OCI-LY7 (cell line): ENCODE measurements around the gene MAN1C1. TPM values are rescaled to one million over a fixed set of nuclear protein-coding genes. Genes with fewer than 3 reads are reported as not detected.

Source experiments
- BruUV-seq: library from RNA; stranded (reverse); fragments of 400-500 nt; replicated peaks from 2 replicates; lab custom pipeline; 2021; lab: Mats Ljungman, UMichigan
- CTCF ChIA-PET: fragments of 300-600 bp; sonication (Branson Sonifier 250); formaldehyde crosslinking; loops from one replicate; lab custom pipeline; 2022; ENCODE audit warnings: antibody characterized with exemption; ENCODE audit not compliant: unreplicated experiment; lab: Charles Lee
- POLR2A ChIA-PET: fragments of 300-600 bp; sonication (Branson Sonifier 250); formaldehyde crosslinking; loops from one replicate; lab custom pipeline; 2022; ENCODE audit warnings: antibody characterized with exemption; lab: Charles Lee
- DNase-seq: peaks from one replicate; pipeline ENCODE4 v3.0.0-alpha.2; 2015; ENCODE audit warnings: low spot score
- H2AFZ ChIP-seq: fragments of 200-600 bp; sonication (generic), shearing (Covaris generic); 2 replicates; pipeline ENCODE4 v1.6.1; 2014; ENCODE audit warnings: mild to moderate bottlenecking, antibody characterized with exemption, low read length, moderate library complexity
- H3K27ac ChIP-seq: fragments of 200-600 bp; sonication (generic); 2 replicates; pipeline ENCODE4 v1.5.1; 2014; ENCODE audit warnings: mixed run types, low read depth, mild to moderate bottlenecking, moderate library complexity, low read length, inconsistent platforms; ENCODE audit not compliant: poor library complexity, severe bottlenecking
- H3K36me3 ChIP-seq: fragments of 200-600 bp; sonication (generic); 2 replicates; pipeline ENCODE4 v1.6.1; 2014; ENCODE audit warnings: mild to moderate bottlenecking, antibody characterized with exemption, low read length, moderate library complexity, mixed read lengths; ENCODE audit not compliant: insufficient read depth
- H3K4me1 ChIP-seq: fragments of 200-600 bp; sonication (generic); 2 replicates; pipeline ENCODE4 v1.5.1; 2014; ENCODE audit warnings: mild to moderate bottlenecking, low read length; ENCODE audit not compliant: insufficient read depth, poor library complexity, severe bottlenecking
- H3K4me2 ChIP-seq: fragments of 200-600 bp; sonication (generic); 2 replicates; pipeline ENCODE4 v1.6.1; 2014; ENCODE audit warnings: mild to moderate bottlenecking, low read length
- H3K4me3 ChIP-seq: fragments of 200-600 bp; sonication (generic); 2 replicates; pipeline ENCODE4 v1.5.1; 2014; ENCODE audit warnings: mild to moderate bottlenecking, low read depth, low read length; ENCODE audit not compliant: poor library complexity, severe bottlenecking
- H3K79me2 ChIP-seq: fragments of 200-600 bp; sonication (generic); 2 replicates; pipeline ENCODE4 v1.6.1; 2016; ENCODE audit warnings: low read depth, mild to moderate bottlenecking, low read length, moderate library complexity, mixed read lengths; ENCODE audit not compliant: insufficient read depth
- H3K9me2 ChIP-seq: fragments of 200-600 bp; sonication (generic); 2 replicates; pipeline ENCODE4 v1.6.1; 2016; ENCODE audit warnings: mild to moderate bottlenecking, low read length, mixed read lengths; ENCODE audit not compliant: insufficient read depth
- H3K9me3 ChIP-seq: fragments of 200-600 bp; sonication (generic); 2 replicates; pipeline ENCODE4 v1.6.1; 2014; ENCODE audit warnings: mild to moderate bottlenecking, mixed run types, low read length, mixed read lengths
- H4K20me1 ChIP-seq: fragments of 200-600 bp; sonication (generic); 2 replicates; pipeline ENCODE4 v1.6.1; 2014; ENCODE audit warnings: mild to moderate bottlenecking, antibody characterized with exemption, low read length, moderate library complexity, mixed read lengths; ENCODE audit not compliant: insufficient read depth
- EZH2phosphoT487 ChIP-seq: fragments of 200-600 bp; sonication (generic); IDR thresholded peaks from 2 replicates; pipeline ENCODE4 v1.6.1; 2018; ENCODE audit warnings: low read depth, borderline replicate concordance, mild to moderate bottlenecking, mixed run types, antibody characterized with exemption, low read length, moderate library complexity, mixed read lengths
- intact Hi-C: fragments of 100-400 bp; cut with micrococcal nuclease; formaldehyde crosslinking; loops from one replicate; pipeline ENCODE4 v1.10.0; 2022; ENCODE audit not compliant: unreplicated experiment
- total RNA-seq, 2 experiments: library from RNA; depleted of rRNA in 1 of 2; stranded (reverse); fragments of >200 nt in 1 of 2; shearing (Covaris generic) in 1 of 2; gene quantifications; 2 replicates each; pipeline ENCODE4 v1.2.3, GENCODE V29; 2014 to 2022
- TF ChIP-seq, protein P1 (sequence below): fragments of 200-600 bp; sonication (generic); conservative IDR thresholded peaks from 2 replicates; pipeline ENCODE4 v1.5.1; 2014; ENCODE audit warnings: mild to moderate bottlenecking, antibody characterized with exemption, low read length, moderate library complexity, mixed read lengths

MAN1C1 gene
- total RNA-seq, 2 experiments from 2014 or later = 3.0 to 4.9 TPM

DNA sequence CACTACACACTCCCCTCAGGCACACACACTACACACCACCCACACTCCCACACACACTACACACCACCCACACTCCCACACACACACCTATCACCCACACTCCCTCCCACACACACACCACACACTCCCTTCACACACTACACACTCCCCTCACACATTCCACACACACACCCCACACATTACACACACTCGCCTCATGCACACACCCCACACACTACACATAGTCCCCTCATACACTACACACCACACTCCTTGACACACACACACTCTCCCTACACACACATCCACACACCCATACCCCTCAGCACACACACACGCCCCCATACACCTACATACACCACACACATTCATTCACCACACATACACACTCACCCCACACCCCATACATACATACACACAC is 152.4 kb downstream of the MAN1C1 start:
- Histone ChIP-seq H3K79me2 (no peaks in the 10 kb centered on the region), H3K9me2 (no peaks in the 10 kb centered on the region), H3K36me3 (no peaks in the 10 kb centered on the region), H3K4me1 (peaks cover 16% of the 10 kb centered on the region), H3K4me2 (no peak overlapping the region), H2AFZ (no peak overlapping the region), H4K20me1 (no peaks in the 10 kb centered on the region), H3K9me3 (no peaks in the 10 kb centered on the region), H3K4me3 (no peak overlapping the region), H3K27ac (no peak overlapping the region)
- TF ChIP-seq, protein P1, sequence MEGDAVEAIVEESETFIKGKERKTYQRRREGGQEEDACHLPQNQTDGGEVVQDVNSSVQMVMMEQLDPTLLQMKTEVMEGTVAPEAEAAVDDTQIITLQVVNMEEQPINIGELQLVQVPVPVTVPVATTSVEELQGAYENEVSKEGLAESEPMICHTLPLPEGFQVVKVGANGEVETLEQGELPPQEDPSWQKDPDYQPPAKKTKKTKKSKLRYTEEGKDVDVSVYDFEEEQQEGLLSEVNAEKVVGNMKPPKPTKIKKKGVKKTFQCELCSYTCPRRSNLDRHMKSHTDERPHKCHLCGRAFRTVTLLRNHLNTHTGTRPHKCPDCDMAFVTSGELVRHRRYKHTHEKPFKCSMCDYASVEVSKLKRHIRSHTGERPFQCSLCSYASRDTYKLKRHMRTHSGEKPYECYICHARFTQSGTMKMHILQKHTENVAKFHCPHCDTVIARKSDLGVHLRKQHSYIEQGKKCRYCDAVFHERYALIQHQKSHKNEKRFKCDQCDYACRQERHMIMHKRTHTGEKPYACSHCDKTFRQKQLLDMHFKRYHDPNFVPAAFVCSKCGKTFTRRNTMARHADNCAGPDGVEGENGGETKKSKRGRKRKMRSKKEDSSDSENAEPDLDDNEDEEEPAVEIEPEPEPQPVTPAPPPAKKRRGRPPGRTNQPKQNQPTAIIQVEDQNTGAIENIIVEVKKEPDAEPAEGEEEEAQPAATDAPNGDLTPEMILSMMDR = no peak
- TF ChIP-seq EZH2phosphoT487 = no peak
- intact Hi-C loops = no loop called here
- no TSS peak for BruUV-seq
- CTCF ChIA-PET = no interaction called here
- POLR2A ChIA-PET = no interaction called here
- no peak for DNase-seq

DNA sequence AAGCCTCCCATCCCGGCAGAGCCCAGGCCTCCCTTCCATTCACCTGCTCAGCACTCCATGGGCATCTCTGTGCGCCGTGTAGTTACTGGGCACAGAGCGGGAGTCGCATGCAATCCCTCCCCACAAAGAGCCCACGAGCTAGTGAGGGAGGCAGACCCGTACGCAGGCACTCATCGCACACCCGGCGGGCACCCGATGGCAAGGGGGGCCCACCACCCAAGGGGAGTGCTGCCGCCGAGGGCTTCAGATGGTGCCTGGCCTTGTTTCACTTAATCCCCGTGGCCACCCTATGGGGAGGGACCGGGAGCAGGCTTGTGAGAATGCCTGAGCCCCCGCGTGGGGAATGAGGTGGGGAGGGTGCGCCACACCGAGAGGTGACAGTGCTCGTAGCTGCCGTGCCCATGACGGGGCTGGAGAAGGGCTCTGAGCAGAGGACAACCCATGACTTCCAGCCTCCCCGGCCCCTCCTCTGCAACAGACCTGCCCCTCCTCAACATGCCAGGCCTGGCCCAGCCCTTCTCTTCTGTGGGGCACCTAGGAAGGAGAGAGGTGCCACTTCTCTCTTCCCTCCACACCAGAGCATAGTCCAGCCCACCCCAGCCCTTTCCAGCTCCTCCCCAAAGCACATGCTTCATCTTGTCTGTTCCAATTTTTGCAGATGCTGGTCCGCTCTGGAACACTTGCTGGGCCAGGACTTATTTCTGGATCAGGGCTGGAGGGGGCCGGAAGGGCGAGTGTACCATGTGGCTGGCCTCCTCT is 153.2 kb downstream of the MAN1C1 start:
- H3K36me3 ChIP-seq = no peaks in the 10 kb centered on the region
- TF ChIP-seq, protein P1 = no peak
- no peak for TF ChIP-seq EZH2phosphoT487
- DNase-seq = no peak
- H3K79me2 ChIP-seq = no peaks in the 10 kb centered on the region
- POLR2A ChIA-PET = no interaction called here
- no TSS peak for BruUV-seq
- no peak overlapping the region for H3K4me3 ChIP-seq
- no peaks in the 10 kb centered on the region for H3K9me2 ChIP-seq
- no peak overlapping the region for H2AFZ ChIP-seq
- no peaks in the 10 kb centered on the region for H4K20me1 ChIP-seq
- H3K27ac ChIP-seq = no peak overlapping the region
- no peak overlapping the region for H3K4me2 ChIP-seq
- intact Hi-C loops = no loop called here
- H3K9me3 ChIP-seq = no peaks in the 10 kb centered on the region
- CTCF ChIA-PET = no interaction called here
- peaks cover 24% of the 10 kb centered on the region for H3K4me1 ChIP-seq

DNA sequence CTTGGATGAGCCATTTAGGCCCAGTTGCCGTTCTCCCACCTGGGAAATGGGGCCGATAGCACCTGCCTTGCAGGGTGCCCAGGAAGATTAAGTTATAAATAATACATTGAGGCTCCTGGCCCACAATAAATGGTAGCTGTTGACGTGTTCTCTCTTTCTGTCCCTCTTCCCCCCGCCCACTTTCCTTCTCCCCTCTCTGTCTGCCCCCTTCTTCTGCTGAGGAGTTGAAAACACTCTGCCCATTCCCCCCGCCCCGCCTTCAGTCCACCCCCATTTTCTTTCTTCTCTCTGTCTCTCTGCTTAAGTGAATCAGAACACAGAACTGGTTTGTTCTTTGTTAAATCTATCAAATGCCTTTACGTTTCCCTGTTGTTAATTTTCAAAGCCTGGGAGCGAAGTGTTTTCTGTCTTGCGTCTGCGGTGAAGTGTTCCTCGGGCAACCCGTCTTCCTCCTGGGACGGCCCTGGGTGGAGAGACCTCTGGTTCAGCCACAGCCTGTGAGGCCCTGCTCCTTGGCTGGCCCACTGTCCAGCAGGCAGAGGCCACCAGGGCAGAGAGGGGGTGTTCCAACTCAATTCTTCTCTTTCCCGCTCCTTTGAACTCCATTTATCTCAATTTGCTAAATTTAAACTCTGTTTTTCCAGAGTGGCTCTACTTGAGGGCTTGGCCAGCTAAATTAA is 154.1 kb downstream of the MAN1C1 start:
- Histone ChIP-seq H3K4me1 (peaks cover 33% of the 10 kb centered on the region), H4K20me1 (no peaks in the 10 kb centered on the region), H3K9me3 (no peaks in the 10 kb centered on the region), H3K9me2 (no peaks in the 10 kb centered on the region), H3K4me2 (no peak overlapping the region), H3K27ac (no peak overlapping the region), H3K79me2 (no peaks in the 10 kb centered on the region), H3K4me3 (no peak overlapping the region), H3K36me3 (no peaks in the 10 kb centered on the region), H2AFZ (no peak overlapping the region)
- ChIA-PET POLR2A (no interaction called here), CTCF (no interaction called here)
- no peak for DNase-seq
- intact Hi-C loops = no loop called here
- TF ChIP-seq, protein P1 = no peak
- TF ChIP-seq EZH2phosphoT487 = no peak
- BruUV-seq = no TSS peak
